Activated naive CD4-positive, alpha-beta T cell treated with anti-CD3 and anti-CD28 coated beads, Interleukin-2, amount 50 U/mL, for 16 hours (primary cell): ENCODE measurements around the gene PLXNB3.
"Not testable (repeated sequence)": the region's sequence is repeated elsewhere in the genome, so short reads cannot be mapped to it uniquely, and the experiment has no call there.

Source experiments
- DNase-seq: peaks from one replicate; pipeline ENCODE4 v3.0.0-alpha.2; 2020

The PLXNB3 gene

GRCh38 chrX:153763989-153764755 is at the start of gene PLXNB3:
Gene PLXNB3 (plus strand): TSS chrX:153764249. CDS start chrX:153765536, 1,287 bp downstream.
- DNase-seq, result peak; percentile 74

- DNase-seq, result no peak
Observed at GRCh38 chrX:153714256-153714655, 49.8 kb upstream of the PLXNB3 start.

DNA sequence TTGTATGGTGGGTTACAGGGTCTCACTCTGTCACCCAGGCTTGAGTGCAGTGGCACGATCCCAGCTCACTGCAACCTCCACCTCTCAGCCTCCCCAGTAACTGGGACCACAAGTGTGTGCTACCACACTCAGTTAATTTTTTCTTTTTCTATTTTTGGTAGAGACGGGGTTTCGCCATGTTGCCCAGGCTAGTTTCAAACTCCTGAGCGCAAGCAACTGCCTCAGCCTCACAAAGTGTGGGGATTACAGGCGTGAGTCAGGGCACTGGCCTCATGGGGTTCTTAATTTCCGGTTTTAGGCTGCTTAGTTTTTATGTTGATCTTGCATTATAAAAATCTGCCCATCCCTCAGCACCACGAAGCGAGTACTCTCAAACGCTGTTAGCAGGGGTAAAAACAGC is 46.6 kb upstream of the PLXNB3 start:
- no peak for DNase-seq

DNA sequence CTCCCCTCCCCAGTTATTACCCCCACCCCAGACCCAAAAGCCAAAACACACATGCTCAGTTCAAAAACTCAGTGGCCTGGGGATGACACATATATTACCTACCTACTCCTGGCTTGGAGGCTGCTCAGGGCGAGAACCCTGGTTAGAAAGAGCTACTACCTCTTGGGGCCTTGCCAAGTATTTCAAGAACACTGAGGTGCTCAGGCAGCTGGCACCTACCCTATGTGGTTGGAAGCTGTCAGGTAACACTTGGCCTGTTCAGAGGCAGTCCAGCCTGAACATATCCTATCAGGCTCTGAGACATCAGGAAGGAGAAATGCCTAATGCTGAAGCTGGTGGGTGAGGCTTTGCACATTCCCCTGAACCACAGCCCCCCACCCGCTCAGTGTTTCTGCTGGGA is 44.8 kb upstream of the PLXNB3 start:
- no peak for DNase-seq

GRCh38 chrX:153719701-153720100 is 44.3 kb upstream of the PLXNB3 start:
- no peak for DNase-seq

DNA sequence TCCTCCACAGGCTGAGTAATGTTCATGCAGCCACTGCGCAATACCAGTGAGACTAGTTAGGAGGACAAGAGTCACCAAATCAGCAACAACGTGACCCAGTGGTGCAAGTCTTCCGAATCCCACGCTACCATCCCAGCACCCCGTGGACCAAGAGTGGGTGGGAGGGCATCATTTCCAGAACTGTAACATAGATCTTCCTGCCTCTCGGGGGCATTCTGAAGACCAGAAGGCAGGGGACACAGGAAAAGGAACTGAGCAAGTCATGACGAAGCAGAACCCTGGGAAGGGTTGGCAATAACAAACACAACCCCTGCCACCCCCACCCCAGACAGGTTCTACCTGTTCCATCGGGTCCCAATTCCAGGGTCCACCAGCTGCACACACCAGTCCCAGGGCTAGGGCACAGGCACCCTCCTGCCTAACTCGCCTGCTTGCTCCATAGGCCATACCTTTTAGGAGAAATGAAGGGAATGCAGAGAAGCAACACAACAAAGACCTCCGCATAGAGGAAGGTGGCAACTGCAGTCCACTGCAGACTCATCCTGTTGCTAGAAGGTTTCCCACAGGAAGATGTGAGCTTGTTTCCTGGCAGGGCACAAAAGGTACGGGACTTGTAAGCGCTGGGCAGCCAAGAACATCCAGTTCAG is 41.2 kb upstream of the PLXNB3 start:
- DNase-seq, result no peak

- DNase-seq, result peak; percentile 71
Observed at GRCh38 chrX:153723351-153724251, 40.4 kb upstream of the PLXNB3 start.

GRCh38 chrX:153724252-153725038 is 39.6 kb upstream of the PLXNB3 start, which contains the start of the genes ABCD1 and BCAP31:
Gene ABCD1 (plus strand): TSS chrX:153724856. CDS start chrX:153725267, 411 bp downstream.
Gene BCAP31 (minus strand): TSS chrX:153724387. CDS start chrX:153723244, 1,143 bp downstream.
- DNase-seq, result peak; percentile 87

- no peak for DNase-seq
Observed at GRCh38 chrX:153725039-153725831, 38.8 kb upstream of the PLXNB3 start.

DNA sequence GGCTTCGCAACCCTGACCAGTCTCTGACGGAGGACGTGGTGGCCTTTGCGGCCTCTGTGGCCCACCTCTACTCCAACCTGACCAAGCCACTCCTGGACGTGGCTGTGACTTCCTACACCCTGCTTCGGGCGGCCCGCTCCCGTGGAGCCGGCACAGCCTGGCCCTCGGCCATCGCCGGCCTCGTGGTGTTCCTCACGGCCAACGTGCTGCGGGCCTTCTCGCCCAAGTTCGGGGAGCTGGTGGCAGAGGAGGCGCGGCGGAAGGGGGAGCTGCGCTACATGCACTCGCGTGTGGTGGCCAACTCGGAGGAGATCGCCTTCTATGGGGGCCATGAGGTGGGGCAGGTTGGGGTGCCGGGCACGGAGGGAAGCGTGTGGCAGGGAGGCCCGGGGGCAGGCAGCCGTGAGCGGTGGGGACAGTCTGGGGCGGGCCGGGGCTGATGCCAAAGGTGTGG is 38.2 kb upstream of the PLXNB3 start:
- no peak for DNase-seq

- peak; percentile 24 for DNase-seq
Observed at GRCh38 chrX:153726286-153727122, 37.5 kb upstream of the PLXNB3 start.

- DNase-seq, result no peak
Observed at GRCh38 chrX:153727123-153727931, 36.7 kb upstream of the PLXNB3 start.

GRCh38 chrX:153728095-153728494 is 36.0 kb upstream of the PLXNB3 start:
- no peak for DNase-seq

GRCh38 chrX:153728951-153729631 is 35.0 kb upstream of the PLXNB3 start:
- DNase-seq, result no peak

- DNase-seq, result not testable (repeated sequence)
Observed at GRCh38 chrX:153730115-153730514, 33.9 kb upstream of the PLXNB3 start.

DNA sequence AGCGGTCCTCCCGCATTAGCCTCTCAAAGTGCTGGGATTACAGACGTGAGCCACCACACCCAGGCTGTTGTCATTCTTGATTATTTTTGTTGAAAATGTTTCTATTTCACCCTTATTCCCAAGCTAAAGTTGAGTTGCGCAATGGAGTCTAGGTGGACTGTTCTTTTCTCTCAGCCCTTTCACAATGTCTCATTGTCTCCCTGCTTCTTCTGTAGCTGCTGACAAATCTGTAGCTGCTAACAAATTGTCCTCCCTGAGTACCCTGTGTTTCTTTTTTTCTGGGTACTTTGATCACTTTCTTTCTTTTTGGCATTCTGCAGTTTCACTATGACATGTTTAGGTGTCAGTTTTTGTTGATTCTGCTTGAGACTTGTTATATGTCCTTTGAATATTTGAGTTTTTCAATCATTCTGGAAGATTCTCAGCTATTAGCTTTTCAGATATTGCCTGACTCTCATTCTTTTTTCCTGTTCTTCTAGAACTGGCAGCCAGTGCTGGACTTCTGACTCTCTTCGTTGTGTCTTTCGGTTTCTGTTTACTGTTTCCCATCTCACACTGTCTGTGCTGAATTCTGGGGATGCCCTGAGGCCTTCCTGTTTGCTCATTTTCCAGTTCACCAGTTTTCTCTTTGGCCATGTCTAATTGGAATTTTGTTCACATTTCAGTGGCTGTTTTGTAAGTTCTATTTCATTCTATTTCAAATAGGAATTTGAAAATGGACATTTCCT is 32.8 kb upstream of the PLXNB3 start:
- DNase-seq, result no peak

GRCh38 chrX:153731845-153732215 is 32.2 kb upstream of the PLXNB3 start:
- DNase-seq, result no peak

DNA sequence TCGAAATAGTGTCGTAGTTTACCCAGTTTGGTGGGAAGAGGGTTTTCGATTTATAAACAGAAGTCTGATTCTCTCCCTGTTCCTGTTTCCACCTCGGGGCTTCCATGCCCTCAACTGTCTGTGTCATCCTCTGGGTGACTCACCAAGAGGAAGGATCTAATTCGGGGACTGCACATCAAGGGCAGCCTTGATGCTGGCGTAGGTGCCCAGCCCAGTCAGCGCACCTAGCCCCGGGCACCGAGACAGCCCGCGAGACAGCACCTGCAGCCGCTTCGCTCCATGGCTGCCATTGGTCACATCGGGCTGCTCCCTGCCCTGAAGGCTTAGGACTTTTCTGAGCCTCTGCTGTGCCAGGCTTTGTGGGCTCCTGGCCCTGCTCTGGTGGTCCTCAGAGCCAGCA is 31.6 kb upstream of the PLXNB3 start:
- no peak for DNase-seq
